Measurements from ENCODE around the gene ATXN1.
A peak's percentile ranks its signal among the peaks of the same experiment; 100 is the strongest.

The ATXN1 gene

GRCh38 chr6:16345449-16346330 lies 415.6 kb downstream of the ATXN1 start:
- no peak for DNase-seq

GRCh38 chr6:16344756-16345155 lies 416.5 kb downstream of the ATXN1 start:
- DNase-seq, result no peak

- DNase-seq, result no peak
Observed at GRCh38 chr6:16343593-16343992, 417.7 kb downstream of the ATXN1 start.

- no peak for DNase-seq
Observed at GRCh38 chr6:16339265-16339587, 422.0 kb downstream of the ATXN1 start.

- no peak for DNase-seq
Observed at GRCh38 chr6:16338577-16339264, 422.5 kb downstream of the ATXN1 start.

- no peak for DNase-seq
Observed at GRCh38 chr6:16337295-16337975, 423.8 kb downstream of the ATXN1 start.

- DNase-seq, result no peak
Observed at GRCh38 chr6:16336911-16337294, 424.4 kb downstream of the ATXN1 start.

- DNase-seq, result no peak
Observed at GRCh38 chr6:16336056-16336818, 425.0 kb downstream of the ATXN1 start.

- DNase-seq, result no peak
Observed at GRCh38 chr6:16335176-16335575, 426.1 kb downstream of the ATXN1 start.

GRCh38 chr6:16334671-16335070 lies 426.6 kb downstream of the ATXN1 start:
- DNase-seq, result no peak

- DNase-seq, result no peak
Observed at GRCh38 chr6:16333580-16333979, 427.7 kb downstream of the ATXN1 start.

GRCh38 chr6:16332175-16332542 lies 429.1 kb downstream of the ATXN1 start:
- DNase-seq, result no peak

- DNase-seq, result no peak
Observed at GRCh38 chr6:16331384-16332174, 429.7 kb downstream of the ATXN1 start.

- DNase-seq, result no peak
Observed at GRCh38 chr6:16329233-16329632, 432.0 kb downstream of the ATXN1 start.

GRCh38 chr6:16327777-16328325 lies 433.4 kb downstream of the ATXN1 start:
- no peak for DNase-seq

- DNase-seq, result no peak
Observed at GRCh38 chr6:16326971-16327776, 434.1 kb downstream of the ATXN1 start.

GRCh38 chr6:16326531-16326930 lies 434.7 kb downstream of the ATXN1 start:
- no peak for DNase-seq

- DNase-seq, result no peak
Observed at GRCh38 chr6:16324606-16325225, 436.5 kb downstream of the ATXN1 start.

- DNase-seq, result no peak
Observed at GRCh38 chr6:16324184-16324583, 437.1 kb downstream of the ATXN1 start.

- peak; percentile 55 for DNase-seq
Observed at GRCh38 chr6:16322666-16323312, 438.5 kb downstream of the ATXN1 start.

Measured in activated gamma-delta T cell (primary cell).